Stimulated activated CD8-positive, alpha-beta memory T cell treated with anti-CD3 and anti-CD28 coated beads, Interleukin-7, amount 100 ng/mL, for 4 hours (primary cell): ENCODE data around the gene SLC22A6.

Source experiments
- DNase-seq, 2 donors: peaks; one replicate each; pipeline ENCODE4 v3.0.0-alpha.2; 2020; ENCODE audit warnings: low read depth in 2 of 2

Gene SLC22A6

DNA sequence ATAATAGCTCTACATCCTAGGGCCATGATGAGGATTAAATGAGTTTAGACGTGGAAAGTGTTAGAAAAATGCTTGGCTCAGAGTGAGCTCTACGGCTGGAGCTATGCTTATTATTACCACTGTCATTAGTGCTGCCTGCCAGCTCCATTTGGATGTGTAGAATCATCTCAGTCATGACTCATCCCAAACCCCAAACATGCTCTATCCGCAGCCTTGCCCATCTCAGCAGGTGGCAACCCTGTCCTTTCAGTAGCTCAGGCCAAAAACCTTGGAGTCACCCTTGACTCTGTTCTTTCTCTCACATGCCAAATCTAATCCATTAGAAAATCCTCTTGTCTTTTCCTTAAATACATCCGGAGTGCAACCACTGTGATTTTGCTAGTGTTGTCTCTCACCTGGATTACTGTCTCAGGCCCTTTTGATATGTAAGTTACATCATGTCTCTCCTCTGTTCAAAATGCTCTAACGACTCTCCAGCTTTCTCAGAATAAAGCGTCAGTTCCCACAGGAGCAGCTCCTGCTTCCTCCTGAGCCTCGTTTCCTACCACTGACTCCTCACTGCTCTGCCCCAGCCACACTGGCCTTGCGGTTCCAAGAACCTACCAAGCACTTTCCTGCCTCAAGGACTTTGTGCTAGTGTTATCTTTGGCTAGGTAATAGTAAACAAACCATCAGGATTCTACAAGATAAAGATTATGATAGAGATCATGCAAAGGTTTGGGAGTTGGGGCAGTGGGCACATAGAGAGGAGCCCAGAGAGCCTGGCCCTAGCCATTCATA, 53.1 kb downstream of the SLC22A6 start:
- no peak for DNase-seq

DNA sequence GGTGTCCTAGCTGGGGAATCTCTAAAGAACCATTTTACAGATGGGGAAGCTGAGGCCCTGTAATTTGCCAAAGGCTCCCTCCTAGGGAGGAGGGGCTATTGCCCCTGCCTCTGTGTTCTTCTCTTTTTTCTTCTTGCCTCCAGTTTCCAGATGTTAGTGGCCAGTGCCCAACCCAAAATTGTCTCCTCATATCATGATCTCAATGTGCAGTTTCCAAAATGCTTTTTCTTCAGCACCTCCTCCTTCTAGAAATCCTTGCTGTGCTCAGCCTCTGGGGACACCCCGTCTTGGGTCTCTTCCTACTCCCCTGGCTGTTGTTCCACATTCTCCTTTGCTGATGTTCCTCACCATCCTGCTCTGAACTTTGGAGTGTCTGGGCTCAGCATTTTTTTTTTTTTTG, 54.1 kb downstream of the SLC22A6 start:
- no peak for DNase-seq

DNA sequence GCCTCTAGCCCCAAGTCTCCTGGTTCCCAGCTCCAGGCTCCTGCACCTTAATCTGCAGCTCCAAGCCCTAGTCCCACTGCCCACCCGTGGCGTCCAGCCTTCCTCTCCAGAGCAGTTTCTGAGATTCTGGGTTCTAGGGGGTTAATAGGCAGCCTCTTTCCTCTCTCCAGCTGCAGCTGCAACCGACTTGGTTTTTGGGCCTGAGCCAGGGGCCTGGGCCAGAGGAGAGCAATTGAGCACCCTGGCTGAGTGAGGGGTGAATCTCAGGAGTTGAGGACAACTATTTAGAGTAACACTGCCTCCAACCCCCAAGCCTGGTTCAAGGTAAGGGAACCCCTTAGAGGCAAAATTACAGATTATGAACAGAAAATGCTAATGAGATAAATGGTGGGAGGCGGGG, 54.6 kb downstream of the SLC22A6 start:
- no peak for DNase-seq

DNA sequence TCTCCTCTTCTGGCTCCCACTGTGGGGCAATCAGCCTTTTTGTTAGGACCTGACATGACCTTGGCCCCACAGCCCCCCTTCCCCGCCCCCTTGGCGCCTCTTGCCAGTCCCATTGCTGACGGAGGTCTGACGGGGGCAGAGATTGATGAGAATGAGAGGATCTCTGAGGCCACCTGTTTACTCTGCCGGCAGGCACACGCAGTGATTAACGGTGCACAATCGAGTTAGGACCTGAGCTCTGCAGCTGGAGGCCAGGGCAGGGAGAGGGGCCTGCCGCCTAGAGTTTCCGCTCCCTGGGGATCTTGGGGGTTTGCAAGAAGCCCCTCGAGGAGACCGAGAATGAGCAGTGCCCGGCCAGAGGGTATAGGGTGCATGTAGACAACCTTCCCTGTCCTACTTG, 56.8 kb downstream of the SLC22A6 start:
- DNase-seq = no peak

DNA sequence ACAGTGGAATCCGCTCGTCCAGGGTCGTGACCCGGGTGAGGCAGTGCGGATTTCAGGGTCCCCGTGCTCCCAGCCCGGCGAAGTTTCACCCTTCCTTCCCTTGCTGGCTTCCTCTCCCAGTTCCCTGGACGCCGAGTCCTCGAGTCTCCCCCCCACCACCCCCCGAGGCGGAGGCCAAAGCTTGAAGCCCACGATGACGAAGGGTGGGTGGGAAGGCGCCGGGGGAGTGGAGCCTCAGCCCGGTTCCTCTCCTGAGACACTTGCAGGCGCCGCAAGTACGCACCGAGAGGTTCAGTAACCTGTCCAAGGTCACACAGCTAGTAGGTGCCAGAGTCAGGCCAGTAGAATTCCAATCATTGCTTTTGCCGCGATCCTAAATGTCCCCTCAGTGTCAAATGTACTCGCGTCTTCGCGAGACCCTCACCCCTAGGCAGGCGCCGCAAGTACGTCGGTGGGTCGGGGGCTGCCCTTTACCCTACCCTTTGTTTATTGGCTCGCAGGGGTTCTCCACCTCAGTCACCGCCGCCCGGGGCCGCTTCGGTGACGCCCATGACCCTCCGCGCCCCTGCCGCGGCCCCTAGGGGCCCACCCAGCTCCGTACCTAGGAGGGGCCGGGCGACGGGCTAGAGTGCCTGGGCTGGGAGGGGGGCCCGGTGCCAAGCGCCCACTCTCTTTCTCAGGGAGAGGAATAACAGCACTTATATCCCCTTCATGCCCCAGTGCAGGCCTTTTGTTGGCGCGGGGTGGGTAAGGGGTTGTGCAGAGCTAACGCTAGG, 57.9 kb downstream of the SLC22A6 start:
- no peak for DNase-seq
